NCI-H146 treated with DMSO at 0.1 percent for 48 hours (cell line): Measurements from ENCODE around the gene PCBP4.

Experiments used
- DNase-seq: peaks from one replicate; lab custom pipeline; 2025; ENCODE audit not compliant: unreplicated experiment; lab: John Stamatoyannopoulos, UW

PCBP4 gene

DNA sequence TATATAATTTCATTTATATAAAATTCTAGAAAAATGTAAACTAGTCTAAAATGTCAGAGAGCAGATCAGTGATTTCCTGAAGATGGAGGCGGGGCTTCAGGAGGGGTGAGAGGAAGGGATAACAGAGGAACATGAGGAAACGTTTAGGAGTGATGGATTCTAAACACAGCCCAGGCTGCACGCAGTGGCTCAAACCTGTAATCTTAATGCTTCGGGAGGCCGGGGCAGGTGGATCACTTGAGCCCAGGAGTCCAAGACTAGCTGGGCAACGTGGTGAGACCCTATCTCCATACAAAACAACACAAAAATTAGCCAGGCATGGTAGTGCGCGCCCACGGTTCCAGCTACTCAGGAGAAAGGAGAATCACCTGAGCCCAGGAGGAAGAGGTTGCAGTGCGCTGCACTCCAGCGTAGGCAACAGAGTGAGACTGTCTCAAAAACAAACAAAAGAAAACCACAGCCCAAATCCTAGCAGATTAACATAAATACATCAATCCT is 46.1 kb downstream of the PCBP4 start:
- no peak for DNase-seq

DNA sequence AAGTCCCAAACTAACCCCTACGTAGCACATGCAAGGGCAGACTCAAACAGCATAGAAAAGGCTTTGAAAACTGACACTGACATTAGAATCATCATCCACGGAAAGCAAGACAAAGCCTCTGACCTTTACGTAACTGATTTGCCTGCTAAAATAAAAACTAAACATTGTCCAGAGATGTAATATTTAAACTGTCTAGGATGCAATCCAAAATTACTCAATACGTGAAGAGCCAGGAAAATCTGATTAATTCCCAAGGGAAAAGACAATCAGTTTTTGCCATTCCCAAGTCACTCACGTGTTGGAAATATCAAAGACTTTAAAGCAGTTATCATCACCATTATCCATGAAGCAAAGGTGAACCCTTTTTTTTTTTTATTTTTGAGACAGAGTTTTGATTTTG is 50.8 kb downstream of the PCBP4 start:
- no peak for DNase-seq

DNA sequence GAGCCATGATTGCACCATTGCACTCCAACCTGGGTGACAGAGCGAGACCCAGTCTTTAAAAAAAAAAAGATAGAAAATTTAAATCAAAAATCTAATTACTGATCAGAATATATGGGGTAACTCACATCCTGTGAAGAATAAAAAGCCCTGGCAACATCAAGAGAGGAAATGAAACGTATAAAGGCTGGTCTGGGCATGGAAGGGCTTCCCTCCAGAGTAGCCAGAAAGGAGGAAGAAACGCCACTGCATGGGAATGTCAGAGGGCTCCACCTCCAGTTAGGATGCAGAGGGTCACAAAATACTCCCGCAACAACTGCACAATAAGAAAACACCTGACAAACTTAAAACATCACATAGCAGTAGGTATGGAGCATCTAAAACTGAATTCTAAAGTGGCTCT is 59.2 kb downstream of the PCBP4 start:
- no peak for DNase-seq
